GM23338 (cell line): ENCODE measurements around the gene MBOAT7.

Experiments used
- CREB1 ChIP-seq: fragments of 250-450 bp; sonication (Bioruptor Pico); IDR thresholded peaks from 2 replicates; pipeline ENCODE4 v1.5.0; 2020; ENCODE audit warnings: low read depth, mild to moderate bottlenecking, moderate library complexity
- CTCF ChIP-seq, 2 experiments: fragments of 200-600 bp in 1 of 2; sonication (generic) in 1 of 2; conservative IDR thresholded peaks; 2 replicates each; pipeline versions ENCODE4 v1.5.1 to v1.6.1; 2016 to 2017; ENCODE audit warnings: antibody characterized with exemption in 2 of 2, low read depth in 2 of 2, mild to moderate bottlenecking in 2 of 2, moderate library complexity in 1 of 2
- EZH2 ChIP-seq: fragments of 200-600 bp; sonication (generic); IDR thresholded peaks from one replicate; pipeline ENCODE4 v1.8.0; 2017; ENCODE audit warnings: antibody characterized with exemption, mild to moderate bottlenecking, low read depth; ENCODE audit not compliant: unreplicated experiment
- EZH2phosphoT487 ChIP-seq: fragments of 200-600 bp; sonication (generic); IDR thresholded peaks from one replicate; pipeline ENCODE4 v1.8.1; 2018; ENCODE audit warnings: antibody characterized with exemption; ENCODE audit not compliant: unreplicated experiment
- JUNB ChIP-seq: IDR thresholded peaks from one replicate; pipeline ENCODE4 v1.6.1; 2016; ENCODE audit warnings: antibody characterized with exemption; ENCODE audit not compliant: unreplicated experiment
- NANOG ChIP-seq: IDR thresholded peaks from 2 replicates; pipeline ENCODE4 v1.6.1; 2016; ENCODE audit warnings: antibody characterized with exemption, borderline replicate concordance
- POLR2AphosphoS5 ChIP-seq: IDR thresholded peaks from 2 replicates; pipeline ENCODE4 v1.6.1; 2016; ENCODE audit warnings: antibody characterized with exemption, low read depth
- STAT1 ChIP-seq: IDR thresholded peaks from one replicate; pipeline ENCODE4 v1.6.1; 2016; ENCODE audit warnings: antibody characterized with exemption; ENCODE audit not compliant: unreplicated experiment
- ZNF114 ChIP-seq: fragments of 250-450 bp; sonication (Bioruptor Pico); IDR thresholded peaks from 2 replicates; pipeline ENCODE4 v1.5.0; 2020; ENCODE audit warnings: mild to moderate bottlenecking, moderate library complexity
- ZNF331 ChIP-seq: fragments of 250-450 bp; sonication (Bioruptor Pico); IDR thresholded peaks from 2 replicates; pipeline ENCODE4 v1.5.0; 2020; ENCODE audit warnings: low read depth, mild to moderate bottlenecking, moderate library complexity
- ZNF462 ChIP-seq: fragments of 250-450 bp; sonication (Bioruptor Pico); IDR thresholded peaks from 2 replicates; pipeline ENCODE4 v1.5.0; 2020; ENCODE audit warnings: mild to moderate bottlenecking, moderate library complexity
- TF ChIP-seq, protein P1 (sequence below): IDR thresholded peaks from one replicate; pipeline ENCODE4 v1.6.1; 2018; ENCODE audit warnings: antibody characterized with exemption; ENCODE audit not compliant: unreplicated experiment
- TF ChIP-seq, protein P2 (sequence below): IDR thresholded peaks from 2 replicates; pipeline ENCODE4 v1.6.1; 2016; ENCODE audit warnings: antibody characterized with exemption

DNA sequence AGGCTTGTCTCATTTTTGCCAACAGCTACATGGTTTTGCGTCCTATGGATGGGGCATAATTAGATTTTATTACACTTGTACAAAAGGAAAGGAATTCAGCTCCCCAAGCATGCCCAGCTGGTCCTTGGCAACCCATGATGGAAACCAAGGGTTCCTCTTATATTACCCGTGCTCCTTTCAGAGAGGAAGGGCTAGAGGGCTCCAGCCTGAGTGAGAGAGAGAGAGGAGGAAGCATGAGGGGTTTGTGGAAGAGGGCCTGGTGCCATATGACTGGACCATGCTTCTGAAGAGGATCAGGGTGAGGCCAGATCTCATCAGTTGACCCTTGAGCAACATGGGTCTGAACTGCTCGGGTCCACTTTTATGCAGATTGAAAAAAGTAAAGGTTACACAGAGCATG is 7.7 kb upstream of the MBOAT7 start:
- TF ChIP-seq EZH2 (no peak), CTCF (conservative IDR thresholded peaks at IDR 0.05; ENCODE audit: low read depth in 2 of 2) (no peak), ZNF114 (no peak), POLR2AphosphoS5 (no peak), EZH2phosphoT487 (no peak), JUNB (no peak), NANOG (no peak), ZNF331 (CRISPR knock-in tag) (no peak), ZNF462 (CRISPR knock-in tag) (no peak), CREB1 (CRISPR knock-in tag) (no peak), STAT1 (no peak)
- TF ChIP-seq, protein P1, sequence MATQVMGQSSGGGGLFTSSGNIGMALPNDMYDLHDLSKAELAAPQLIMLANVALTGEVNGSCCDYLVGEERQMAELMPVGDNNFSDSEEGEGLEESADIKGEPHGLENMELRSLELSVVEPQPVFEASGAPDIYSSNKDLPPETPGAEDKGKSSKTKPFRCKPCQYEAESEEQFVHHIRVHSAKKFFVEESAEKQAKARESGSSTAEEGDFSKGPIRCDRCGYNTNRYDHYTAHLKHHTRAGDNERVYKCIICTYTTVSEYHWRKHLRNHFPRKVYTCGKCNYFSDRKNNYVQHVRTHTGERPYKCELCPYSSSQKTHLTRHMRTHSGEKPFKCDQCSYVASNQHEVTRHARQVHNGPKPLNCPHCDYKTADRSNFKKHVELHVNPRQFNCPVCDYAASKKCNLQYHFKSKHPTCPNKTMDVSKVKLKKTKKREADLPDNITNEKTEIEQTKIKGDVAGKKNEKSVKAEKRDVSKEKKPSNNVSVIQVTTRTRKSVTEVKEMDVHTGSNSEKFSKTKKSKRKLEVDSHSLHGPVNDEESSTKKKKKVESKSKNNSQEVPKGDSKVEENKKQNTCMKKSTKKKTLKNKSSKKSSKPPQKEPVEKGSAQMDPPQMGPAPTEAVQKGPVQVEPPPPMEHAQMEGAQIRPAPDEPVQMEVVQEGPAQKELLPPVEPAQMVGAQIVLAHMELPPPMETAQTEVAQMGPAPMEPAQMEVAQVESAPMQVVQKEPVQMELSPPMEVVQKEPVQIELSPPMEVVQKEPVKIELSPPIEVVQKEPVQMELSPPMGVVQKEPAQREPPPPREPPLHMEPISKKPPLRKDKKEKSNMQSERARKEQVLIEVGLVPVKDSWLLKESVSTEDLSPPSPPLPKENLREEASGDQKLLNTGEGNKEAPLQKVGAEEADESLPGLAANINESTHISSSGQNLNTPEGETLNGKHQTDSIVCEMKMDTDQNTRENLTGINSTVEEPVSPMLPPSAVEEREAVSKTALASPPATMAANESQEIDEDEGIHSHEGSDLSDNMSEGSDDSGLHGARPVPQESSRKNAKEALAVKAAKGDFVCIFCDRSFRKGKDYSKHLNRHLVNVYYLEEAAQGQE: no peak
- TF ChIP-seq, protein P2, sequence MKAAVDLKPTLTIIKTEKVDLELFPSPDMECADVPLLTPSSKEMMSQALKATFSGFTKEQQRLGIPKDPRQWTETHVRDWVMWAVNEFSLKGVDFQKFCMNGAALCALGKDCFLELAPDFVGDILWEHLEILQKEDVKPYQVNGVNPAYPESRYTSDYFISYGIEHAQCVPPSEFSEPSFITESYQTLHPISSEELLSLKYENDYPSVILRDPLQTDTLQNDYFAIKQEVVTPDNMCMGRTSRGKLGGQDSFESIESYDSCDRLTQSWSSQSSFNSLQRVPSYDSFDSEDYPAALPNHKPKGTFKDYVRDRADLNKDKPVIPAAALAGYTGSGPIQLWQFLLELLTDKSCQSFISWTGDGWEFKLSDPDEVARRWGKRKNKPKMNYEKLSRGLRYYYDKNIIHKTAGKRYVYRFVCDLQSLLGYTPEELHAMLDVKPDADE: no peak
